HEK293T (cell line): ENCODE results near the gene PPP1R10.

Source experiments
- CTCF ChIA-PET: fragments of 350-600 bp; formaldehyde crosslinking; extraction: SDS; loops from one replicate; lab custom pipeline; 2021; ENCODE audit warnings: antibody characterized with exemption, inconsistent platforms; lab: Yijun Ruan, JAX
- POLR2A ChIA-PET: fragments of 350-600 bp; formaldehyde crosslinking; extraction: SDS; loops from one replicate; lab custom pipeline; 2020; ENCODE audit warnings: antibody characterized with exemption, inconsistent platforms; lab: Yijun Ruan, JAX
- DNase-seq: peaks from one replicate; pipeline ENCODE4 v3.0.0; 2012; ENCODE audit warnings: mixed read lengths; ENCODE audit errors: extremely low spot score
- ARNT ChIP-seq: fragments of 450-650 bp; IDR thresholded peaks from 2 replicates; pipeline ENCODE4 v1.6.1; 2017; ENCODE audit warnings: mild to moderate bottlenecking
- BHLHE40 ChIP-seq: fragments of 450-650 bp; IDR thresholded peaks from 2 replicates; pipeline ENCODE4 v1.6.1; 2016; ENCODE audit warnings: mild to moderate bottlenecking, moderate library complexity, borderline replicate concordance
- CTBP1 ChIP-seq: fragments of 450-650 bp; IDR thresholded peaks from 2 replicates; pipeline ENCODE4 v1.6.1; 2016; ENCODE audit warnings: borderline replicate concordance
- ELF4 ChIP-seq: fragments of 450-650 bp; IDR thresholded peaks from 2 replicates; pipeline ENCODE4 v1.6.1; 2017; ENCODE audit warnings: antibody characterized with exemption
- FOXA1 ChIP-seq: fragments of 450-650 bp; IDR thresholded peaks from 2 replicates; pipeline ENCODE4 v1.6.1; 2016; ENCODE audit warnings: mild to moderate bottlenecking
- FOXK2 ChIP-seq: fragments of 450-650 bp; IDR thresholded peaks from 2 replicates; pipeline ENCODE4 v1.6.1; 2016; ENCODE audit warnings: mild to moderate bottlenecking
- FOXM1 ChIP-seq: fragments of 450-650 bp; IDR thresholded peaks from 2 replicates; pipeline ENCODE4 v1.6.1; 2017; ENCODE audit warnings: mild to moderate bottlenecking, borderline replicate concordance
- HDGF ChIP-seq: fragments of 450-650 bp; IDR thresholded peaks from 2 replicates; pipeline ENCODE4 v1.6.1; 2017; ENCODE audit warnings: antibody characterized with exemption, borderline replicate concordance
- L3MBTL2 ChIP-seq: fragments of 450-650 bp; conservative IDR thresholded peaks from 2 replicates; pipeline ENCODE4 v1.6.1; 2016; ENCODE audit warnings: mild to moderate bottlenecking
- LEF1 ChIP-seq: fragments of 450-650 bp; IDR thresholded peaks from 2 replicates; pipeline ENCODE4 v1.6.1; 2017; ENCODE audit warnings: mild to moderate bottlenecking, borderline replicate concordance
- NFRKB ChIP-seq: fragments of 450-650 bp; IDR thresholded peaks from 2 replicates; pipeline ENCODE4 v1.6.1; 2016; ENCODE audit warnings: mild to moderate bottlenecking, moderate library complexity
- SP1 ChIP-seq: fragments of 450-650 bp; IDR thresholded peaks from 2 replicates; pipeline ENCODE4 v1.6.1; 2017
- SUZ12 ChIP-seq: fragments of 450-650 bp; IDR thresholded peaks from 2 replicates; pipeline ENCODE4 v1.6.1; 2016; ENCODE audit warnings: mild to moderate bottlenecking
- TARDBP ChIP-seq: fragments of 450-650 bp; IDR thresholded peaks from 2 replicates; pipeline ENCODE4 v1.6.1; 2016
- ZNF384 ChIP-seq: fragments of 450-650 bp; IDR thresholded peaks from 2 replicates; pipeline ENCODE4 v1.6.1; 2016
- TF ChIP-seq, protein P1 (sequence below): fragments of 450-650 bp; IDR thresholded peaks from 2 replicates; pipeline ENCODE4 v1.6.1; 2016

Gene PPP1R10

DNA sequence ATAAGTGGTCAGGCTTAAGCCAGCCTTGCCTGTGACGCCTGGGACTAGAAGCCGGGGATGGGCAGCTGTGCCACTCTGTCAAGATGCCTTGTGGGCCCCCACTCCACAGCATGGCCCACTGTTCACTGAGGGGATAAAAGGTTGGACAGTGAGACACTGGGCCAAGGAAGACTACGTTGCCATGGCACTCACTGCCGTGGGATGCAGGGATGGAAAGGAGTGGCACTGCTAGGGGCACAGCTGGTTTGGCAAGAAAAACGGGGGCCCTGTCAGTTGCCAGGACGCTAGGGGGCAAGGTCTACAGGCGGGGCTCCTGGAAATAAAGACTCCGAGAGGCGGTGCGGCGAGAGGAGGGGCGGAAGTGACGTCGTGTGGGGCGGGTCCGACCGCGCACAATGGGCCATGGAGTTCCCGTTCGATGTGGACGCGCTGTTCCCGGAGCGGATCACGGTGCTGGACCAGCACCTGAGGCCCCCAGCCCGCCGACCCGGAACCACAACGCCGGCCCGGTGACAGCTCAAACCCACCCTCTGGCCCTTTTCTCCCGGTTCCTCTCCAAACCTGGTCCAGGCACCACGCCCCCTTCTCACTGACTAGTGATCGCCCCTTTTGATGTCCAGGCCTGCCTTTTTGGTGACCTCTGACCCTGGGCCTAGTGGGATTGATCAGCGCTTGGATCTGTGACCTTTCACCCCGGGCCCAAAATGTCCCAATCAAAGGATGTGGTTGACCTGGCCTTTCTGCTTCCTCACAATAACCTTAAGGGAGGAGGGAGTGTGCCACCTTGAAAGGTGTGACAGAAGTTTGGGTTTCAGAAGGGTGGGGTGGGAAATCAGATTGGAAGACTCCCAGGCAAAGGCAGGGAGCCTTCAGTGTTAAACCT lies 9.7 kb upstream of the PPP1R10 start, which contains the start of gene ATAT1:
Gene ATAT1 (plus strand): TSS at position 391 of the 883 bp plus-strand sequence.
- peak; percentile 87 for DNase-seq
- CTCF ChIA-PET: no interaction called here
- TF ChIP-seq BHLHE40 (no peak), L3MBTL2 (no peak), HDGF (no peak), ARNT (no peak), TARDBP (no peak), FOXK2 (no peak), CTBP1 (no peak), ZNF384 (no peak), NFRKB (no peak), FOXA1 (no peak), SP1 (no peak), ELF4 (no peak)
- TF ChIP-seq, protein P1, sequence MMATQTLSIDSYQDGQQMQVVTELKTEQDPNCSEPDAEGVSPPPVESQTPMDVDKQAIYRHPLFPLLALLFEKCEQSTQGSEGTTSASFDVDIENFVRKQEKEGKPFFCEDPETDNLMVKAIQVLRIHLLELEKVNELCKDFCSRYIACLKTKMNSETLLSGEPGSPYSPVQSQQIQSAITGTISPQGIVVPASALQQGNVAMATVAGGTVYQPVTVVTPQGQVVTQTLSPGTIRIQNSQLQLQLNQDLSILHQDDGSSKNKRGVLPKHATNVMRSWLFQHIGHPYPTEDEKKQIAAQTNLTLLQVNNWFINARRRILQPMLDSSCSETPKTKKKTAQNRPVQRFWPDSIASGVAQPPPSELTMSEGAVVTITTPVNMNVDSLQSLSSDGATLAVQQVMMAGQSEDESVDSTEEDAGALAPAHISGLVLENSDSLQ: no peak
- POLR2A ChIA-PET: interaction anchor here (0.8 to 1.8 kb wide), 5 partner anchors 9 to 46 kb away, joined by 3 to 18 read pairs (median 6); partner anchors contain the start of genes DHX16, MRPS18B and PPP1R10

DNA sequence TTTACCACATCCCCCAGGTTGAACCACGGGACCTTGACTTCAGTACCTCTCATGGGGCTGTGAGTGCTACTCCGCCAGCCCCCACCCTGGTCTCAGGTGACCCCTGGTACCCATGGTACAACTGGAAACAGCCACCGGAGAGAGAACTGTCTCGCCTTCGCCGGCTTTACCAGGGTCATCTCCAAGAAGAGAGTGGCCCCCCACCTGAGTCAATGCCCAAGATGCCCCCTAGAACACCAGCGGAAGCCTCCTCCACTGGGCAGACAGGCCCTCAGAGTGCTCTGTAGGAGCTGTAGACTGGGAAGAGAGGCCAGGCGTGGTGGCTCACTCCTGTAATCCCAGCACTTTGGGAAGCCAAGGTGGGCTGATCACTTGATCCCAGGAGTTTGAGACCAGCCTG lies 8.5 kb upstream of the PPP1R10 start:
- TF ChIP-seq TARDBP (no peak), ELF4 (no peak), CTBP1 (no peak), L3MBTL2 (no peak), SUZ12 (no peak), SP1 (no peak), FOXK2 (no peak), BHLHE40 (no peak), FOXA1 (no peak), LEF1 (no peak), FOXM1 (no peak), ZNF384 (no peak), NFRKB (no peak), HDGF (no peak), ARNT (no peak)
- TF ChIP-seq, protein P1: no peak
- ChIA-PET POLR2A (interaction anchor here (0.9 to 1.8 kb wide), 4 partner anchors 8 to 15 kb away, joined by 4 to 18 read pairs (median 8); partner anchors contain the start of genes MRPS18B and PPP1R10), CTCF (no interaction called here)
- DNase-seq: no peak

DNA sequence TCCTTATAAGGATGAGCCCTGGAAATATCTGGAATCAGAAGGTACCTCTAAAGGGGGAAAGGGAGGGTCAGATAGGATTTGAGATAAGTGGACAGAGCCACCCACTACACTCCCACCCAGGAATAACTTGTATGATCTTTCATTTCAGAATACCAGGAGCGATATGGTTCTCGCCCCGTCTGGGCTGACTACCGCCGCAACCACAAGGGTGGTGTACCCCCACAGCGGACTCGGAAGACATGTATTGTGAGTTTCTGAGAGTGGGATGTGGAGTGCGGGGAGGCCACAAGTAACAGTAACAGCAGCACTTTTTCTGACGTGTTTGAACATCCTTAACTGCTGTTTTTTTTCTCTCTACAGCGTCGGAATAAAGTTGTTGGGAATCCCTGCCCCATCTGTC lies 2.5 kb upstream of the PPP1R10 start:
- ChIA-PET POLR2A (no interaction called here), CTCF (no interaction called here)
- TF ChIP-seq L3MBTL2 (no peak), NFRKB (no peak), FOXA1 (no peak), BHLHE40 (no peak), ZNF384 (no peak), LEF1 (no peak), TARDBP (no peak), ELF4 (no peak), CTBP1 (no peak), ARNT (no peak), SP1 (no peak), HDGF (no peak), FOXK2 (no peak), FOXM1 (no peak), SUZ12 (no peak)
- TF ChIP-seq, protein P1: no peak
- DNase-seq: no peak

DNA sequence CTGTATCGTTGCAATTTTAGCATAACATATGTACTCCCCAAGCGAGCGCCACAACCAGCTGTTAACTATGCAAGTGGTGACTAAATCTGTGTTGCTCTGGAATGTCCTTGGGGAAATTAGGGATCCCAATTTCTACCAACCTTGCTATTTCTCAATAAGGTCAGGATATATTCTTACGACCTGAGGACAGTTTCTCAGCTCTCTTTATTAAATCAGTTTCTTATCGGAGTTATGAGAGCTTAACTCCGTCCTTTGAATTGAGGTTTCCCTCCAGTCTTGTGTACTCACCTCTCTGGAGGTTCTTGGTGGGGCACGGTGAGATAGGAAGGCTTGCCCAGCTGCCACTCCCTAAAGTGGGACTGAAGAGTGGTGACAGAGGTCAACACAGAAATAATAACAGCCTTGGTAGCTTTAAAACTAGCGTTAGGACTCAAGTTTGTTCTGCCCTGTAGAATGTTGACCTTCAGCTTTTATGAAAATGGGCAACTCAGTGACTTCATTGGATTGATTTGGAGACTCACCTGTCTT lies 1.3 kb upstream of the PPP1R10 start:
- no peak for DNase-seq
- TF ChIP-seq HDGF (no peak), ZNF384 (no peak), FOXA1 (no peak), LEF1 (no peak), FOXK2 (no peak), SP1 (no peak), ELF4 (no peak), BHLHE40 (no peak)
- TF ChIP-seq, protein P1: no peak
- CTCF ChIA-PET: interaction anchor here (0.6 to 0.7 kb wide), 3 partner anchors 14 to 61 kb away, joined by 4 to 5 read pairs (median 5); no protein-coding TSS in a partner anchor
- POLR2A ChIA-PET: interaction anchor here (0.6 to 2.0 kb wide), 13 partner anchors 8 to 125 kb away, joined by 3 to 10 read pairs (median 3); partner anchors contain the start of genes ABCF1, ATAT1, C6orf136 and DHX16
